Nephron progenitor cell (in vitro differentiated cells): ENCODE results near the gene FBXL22.

Experiments
- DNase-seq: peaks from one replicate; pipeline ENCODE4 v3.0.0; 2021
- H3K27ac Mint-ChIP-seq: 2 replicates; pipeline ENCODE4 v1.8.0; 2021; ENCODE audit warnings: mild to moderate bottlenecking, moderate library complexity, mixed read lengths
- H3K27me3 Mint-ChIP-seq: 2 replicates; pipeline ENCODE4 v1.8.0; 2021; ENCODE audit warnings: mild to moderate bottlenecking, low read depth, mixed read lengths; ENCODE audit not compliant: poor library complexity
- H3K36me3 Mint-ChIP-seq: 2 replicates; pipeline ENCODE4 v1.8.0; 2021; ENCODE audit warnings: low read depth, mixed read lengths
- H3K4me1 Mint-ChIP-seq: 2 replicates; pipeline ENCODE4 v1.8.0; 2021; ENCODE audit warnings: mixed read lengths
- H3K4me3 Mint-ChIP-seq: 2 replicates; pipeline ENCODE4 v1.8.0; 2021; ENCODE audit warnings: mild to moderate bottlenecking, moderate library complexity, mixed read lengths
- H3K9me3 Mint-ChIP-seq: 2 replicates; pipeline ENCODE4 v1.8.0; 2021; ENCODE audit warnings: mild to moderate bottlenecking, moderate library complexity, mixed read lengths
- TF ChIP-seq, protein P1 (sequence below): fragments of 200-600 bp; sonication (generic); IDR thresholded peaks from 2 replicates; pipeline ENCODE4 v1.5.0; 2021; ENCODE audit warnings: antibody characterized with exemption

The FBXL22 gene

DNA sequence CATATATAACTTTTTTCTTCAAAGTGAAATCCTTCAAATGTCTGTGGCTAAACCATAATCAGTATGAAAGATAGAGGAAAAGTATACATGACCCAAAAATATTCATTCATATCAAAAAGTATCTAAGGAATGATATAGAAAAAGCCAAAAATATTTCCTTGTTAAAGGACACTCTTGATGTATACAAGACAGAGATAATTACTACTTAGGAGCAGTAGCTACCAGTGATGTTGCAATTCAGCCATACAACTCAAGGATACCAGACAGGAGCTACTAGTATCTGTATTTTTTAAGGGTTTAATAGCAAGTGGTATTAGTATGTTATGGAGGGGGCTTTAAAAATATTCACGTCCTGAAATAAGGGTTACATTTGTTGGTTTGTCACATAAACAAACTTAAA is 37.0 kb downstream of the FBXL22 start:
- Mint-ChIP-seq H3K36me3 (peaks cover 71% of the 10 kb centered on the region), H3K4me3 (no peak overlapping the region), H3K27me3 (no peaks in the 10 kb centered on the region), H3K4me1 (no peaks in the 10 kb centered on the region), H3K9me3 (no peaks in the 10 kb centered on the region), H3K27ac (no peak overlapping the region)
- DNase-seq: no peak
- TF ChIP-seq, protein P1, sequence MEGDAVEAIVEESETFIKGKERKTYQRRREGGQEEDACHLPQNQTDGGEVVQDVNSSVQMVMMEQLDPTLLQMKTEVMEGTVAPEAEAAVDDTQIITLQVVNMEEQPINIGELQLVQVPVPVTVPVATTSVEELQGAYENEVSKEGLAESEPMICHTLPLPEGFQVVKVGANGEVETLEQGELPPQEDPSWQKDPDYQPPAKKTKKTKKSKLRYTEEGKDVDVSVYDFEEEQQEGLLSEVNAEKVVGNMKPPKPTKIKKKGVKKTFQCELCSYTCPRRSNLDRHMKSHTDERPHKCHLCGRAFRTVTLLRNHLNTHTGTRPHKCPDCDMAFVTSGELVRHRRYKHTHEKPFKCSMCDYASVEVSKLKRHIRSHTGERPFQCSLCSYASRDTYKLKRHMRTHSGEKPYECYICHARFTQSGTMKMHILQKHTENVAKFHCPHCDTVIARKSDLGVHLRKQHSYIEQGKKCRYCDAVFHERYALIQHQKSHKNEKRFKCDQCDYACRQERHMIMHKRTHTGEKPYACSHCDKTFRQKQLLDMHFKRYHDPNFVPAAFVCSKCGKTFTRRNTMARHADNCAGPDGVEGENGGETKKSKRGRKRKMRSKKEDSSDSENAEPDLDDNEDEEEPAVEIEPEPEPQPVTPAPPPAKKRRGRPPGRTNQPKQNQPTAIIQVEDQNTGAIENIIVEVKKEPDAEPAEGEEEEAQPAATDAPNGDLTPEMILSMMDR: no peak

DNA sequence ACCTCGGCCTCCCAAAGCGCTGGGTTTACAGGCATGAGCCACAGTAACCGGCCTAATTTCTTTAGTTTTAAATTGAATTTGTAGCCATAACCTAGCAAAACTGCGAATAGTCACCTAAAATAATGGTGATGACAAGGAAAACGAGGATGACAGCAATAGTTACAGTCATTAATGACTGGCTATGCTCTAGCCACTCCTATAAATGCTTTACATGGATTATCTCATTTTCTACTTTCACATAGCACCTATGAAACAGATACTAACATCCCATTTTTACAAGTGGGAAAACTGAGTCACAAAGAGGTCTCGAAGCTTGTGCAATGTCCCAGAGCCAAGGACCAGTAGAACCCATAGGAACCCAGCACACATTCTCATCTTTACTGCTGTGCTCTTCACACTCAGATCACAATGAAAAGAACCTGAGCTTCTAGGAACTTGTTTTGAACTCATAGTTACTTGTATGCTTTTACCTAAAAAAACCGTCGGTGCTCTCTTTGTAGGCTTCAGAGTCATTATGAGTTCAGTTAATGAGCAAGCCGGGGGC is 39.4 kb downstream of the FBXL22 start:
- TF ChIP-seq, protein P1: no peak

DNA sequence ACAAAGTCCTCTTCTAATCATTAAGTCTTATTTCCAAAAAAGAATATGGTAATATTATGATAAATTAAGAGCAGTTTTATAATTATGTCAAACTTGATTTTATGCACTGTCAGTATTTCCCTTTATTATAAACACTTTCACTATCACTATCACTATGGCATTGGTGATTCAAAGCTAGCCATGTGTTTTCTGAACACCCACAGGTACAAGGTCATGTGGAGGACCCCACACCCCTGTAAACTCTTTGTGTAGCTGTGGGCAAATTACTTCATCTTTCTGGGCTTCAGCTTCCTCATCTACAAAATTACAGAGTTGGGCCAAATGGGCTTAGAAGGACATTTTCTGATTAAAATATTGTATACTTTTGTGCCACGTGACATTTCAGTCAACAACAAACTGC is 41.7 kb downstream of the FBXL22 start:
- TF ChIP-seq, protein P1: no peak
- no peaks in the 10 kb centered on the region for H3K4me1 Mint-ChIP-seq
- H3K36me3 Mint-ChIP-seq: peaks cover 49% of the 10 kb centered on the region
- H3K27me3 Mint-ChIP-seq: no peaks in the 10 kb centered on the region
- no peak for DNase-seq
- no peaks in the 10 kb centered on the region for H3K9me3 Mint-ChIP-seq
- no peak overlapping the region for H3K27ac Mint-ChIP-seq
- H3K4me3 Mint-ChIP-seq: no peak overlapping the region

More for the DNA sequence above, 39.4 kb downstream of the FBXL22 start:
- no peak for DNase-seq
- no peak overlapping the region for H3K27ac Mint-ChIP-seq
- H3K4me1 Mint-ChIP-seq: no peaks in the 10 kb centered on the region
- H3K36me3 Mint-ChIP-seq: peaks cover 59% of the 10 kb centered on the region
- H3K27me3 Mint-ChIP-seq: no peaks in the 10 kb centered on the region
- H3K4me3 Mint-ChIP-seq: no peak overlapping the region
- H3K9me3 Mint-ChIP-seq: no peaks in the 10 kb centered on the region

DNA sequence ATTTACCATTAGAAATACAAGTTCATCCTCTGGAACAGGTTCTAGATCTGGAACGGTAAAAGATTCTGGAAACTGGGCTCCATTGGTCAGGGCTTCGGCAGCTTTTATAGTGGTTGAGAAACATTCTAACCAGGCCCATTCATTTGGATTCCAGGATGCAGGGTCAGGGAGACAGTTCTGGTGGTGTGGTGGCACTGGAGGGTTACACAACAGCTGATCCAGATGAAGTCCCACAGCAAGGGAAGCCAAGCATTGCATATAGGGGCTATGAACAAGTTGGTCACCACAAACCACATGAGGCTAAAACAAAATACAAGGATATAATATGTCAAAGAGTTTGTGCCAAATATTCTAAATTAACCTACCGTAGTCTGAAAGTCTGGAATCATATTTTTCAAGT is 43.0 kb downstream of the FBXL22 start:
- no peak for DNase-seq
- no peaks in the 10 kb centered on the region for H3K9me3 Mint-ChIP-seq
- no peaks in the 10 kb centered on the region for H3K27me3 Mint-ChIP-seq
- peaks cover 46% of the 10 kb centered on the region for H3K36me3 Mint-ChIP-seq
- TF ChIP-seq, protein P1: no peak
- H3K27ac Mint-ChIP-seq: no peak overlapping the region
- H3K4me1 Mint-ChIP-seq: no peaks in the 10 kb centered on the region
- no peak overlapping the region for H3K4me3 Mint-ChIP-seq
